SKM-1 treated with dmso at 0.1 percent for 144 hours (cell line): ENCODE data around the gene LYPD3.
A peak's percentile ranks its signal among the peaks of the same experiment; 100 is the strongest.
"Not testable (repeated sequence)": the region's sequence is repeated elsewhere in the genome, so short reads cannot be mapped to it uniquely, and the experiment has no call there.

ENCODE experiments used
- DNase-seq: peaks from one replicate; lab custom pipeline; 2025; ENCODE audit not compliant: unreplicated experiment; lab: John Stamatoyannopoulos, UW

The LYPD3 gene

GRCh38 chr19:43462785-43463380 is 2.5 kb downstream of the LYPD3 start:
- no peak for DNase-seq

DNA sequence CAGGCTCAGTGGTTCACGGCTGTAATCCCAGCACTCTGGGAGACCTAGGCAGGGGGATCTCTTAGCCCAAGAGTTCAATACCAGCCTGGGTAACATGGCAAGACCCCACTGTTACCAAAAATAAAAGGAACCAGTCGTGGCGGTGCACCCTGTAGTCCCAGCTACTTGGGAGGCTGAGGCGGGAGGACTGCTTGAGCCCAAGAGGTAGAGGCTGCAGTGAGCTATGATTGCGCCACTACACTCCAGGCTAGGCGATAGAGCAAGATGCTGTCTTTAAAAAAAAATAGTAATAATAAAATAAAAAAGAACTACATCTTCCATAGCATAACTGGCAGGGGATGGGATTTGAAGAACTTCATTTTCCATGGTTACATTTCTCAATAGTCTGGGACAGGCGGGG is 3.0 kb downstream of the LYPD3 start:
- DNase-seq, result no peak

DNA sequence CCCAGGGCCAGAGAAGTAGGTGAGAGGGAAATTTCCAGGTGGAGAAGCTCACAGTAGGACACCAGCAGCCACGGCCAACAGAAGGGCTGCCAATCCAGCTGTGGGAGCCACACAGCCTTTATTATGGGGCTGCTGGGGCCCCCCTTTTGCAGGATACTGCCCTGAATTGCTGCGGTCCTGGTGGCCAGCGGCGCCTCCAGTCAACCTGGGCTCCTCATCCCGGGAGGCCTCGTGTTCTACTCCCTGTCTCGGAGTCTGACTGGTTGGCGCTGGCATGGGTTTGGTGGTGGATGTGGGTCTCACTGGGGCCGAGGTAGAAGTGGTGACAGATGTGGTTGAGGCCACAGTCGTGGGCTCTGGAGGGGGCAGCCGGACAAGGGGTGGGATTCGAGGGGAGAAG is 4.1 kb downstream of the LYPD3 start:
- DNase-seq, result no peak

DNA sequence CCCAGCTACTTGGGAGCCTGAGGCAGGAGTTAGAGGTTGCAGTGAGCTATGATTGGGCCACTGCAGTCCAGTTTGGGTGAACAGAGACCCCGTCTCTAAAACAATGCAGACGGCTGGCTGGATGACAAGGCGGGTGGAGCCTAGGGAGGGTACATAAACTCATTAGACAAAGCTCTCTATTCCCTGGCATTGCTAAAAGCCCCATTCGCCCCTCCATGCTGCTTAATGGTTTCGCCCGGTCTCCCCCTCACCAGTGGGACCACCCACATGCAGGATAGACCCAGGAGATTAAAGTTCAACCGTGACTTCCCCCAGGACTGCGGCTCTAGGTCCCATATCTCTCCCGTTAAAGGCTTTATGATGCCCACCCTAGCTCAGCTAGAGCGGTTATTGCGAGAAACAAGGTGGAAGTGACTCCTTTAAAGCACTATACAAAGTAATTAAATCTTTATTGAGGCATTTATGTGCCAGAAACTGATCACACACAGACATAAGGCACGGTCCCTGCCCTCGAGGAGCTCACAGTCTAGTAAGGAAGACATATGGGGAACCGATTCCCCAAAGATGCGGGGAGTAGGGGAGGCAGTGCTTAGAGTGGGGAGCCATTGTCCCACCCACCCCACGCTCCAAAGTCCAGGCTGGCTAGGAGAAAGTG is 4.9 kb downstream of the LYPD3 start:
- DNase-seq, result no peak

DNA sequence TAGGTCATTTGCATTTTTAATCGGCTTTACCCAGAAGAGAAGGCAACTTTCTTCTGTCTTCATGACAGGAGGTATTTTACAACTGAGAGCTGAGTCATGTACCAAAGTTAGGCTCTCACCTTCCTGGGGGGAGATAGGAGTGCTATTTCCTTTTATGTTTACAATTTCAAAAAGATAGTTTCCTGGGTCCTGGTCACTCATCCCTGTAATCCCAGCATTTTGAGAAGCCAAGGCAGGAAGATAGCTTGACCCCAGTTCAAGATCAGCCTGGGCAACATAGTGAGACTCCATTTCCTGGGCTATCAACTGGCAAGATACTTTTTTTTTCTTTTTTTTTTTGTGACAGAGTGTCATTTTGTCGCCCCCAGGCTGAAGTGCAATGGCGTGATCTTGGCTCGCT is 7.6 kb downstream of the LYPD3 start:
- no peak for DNase-seq

DNA sequence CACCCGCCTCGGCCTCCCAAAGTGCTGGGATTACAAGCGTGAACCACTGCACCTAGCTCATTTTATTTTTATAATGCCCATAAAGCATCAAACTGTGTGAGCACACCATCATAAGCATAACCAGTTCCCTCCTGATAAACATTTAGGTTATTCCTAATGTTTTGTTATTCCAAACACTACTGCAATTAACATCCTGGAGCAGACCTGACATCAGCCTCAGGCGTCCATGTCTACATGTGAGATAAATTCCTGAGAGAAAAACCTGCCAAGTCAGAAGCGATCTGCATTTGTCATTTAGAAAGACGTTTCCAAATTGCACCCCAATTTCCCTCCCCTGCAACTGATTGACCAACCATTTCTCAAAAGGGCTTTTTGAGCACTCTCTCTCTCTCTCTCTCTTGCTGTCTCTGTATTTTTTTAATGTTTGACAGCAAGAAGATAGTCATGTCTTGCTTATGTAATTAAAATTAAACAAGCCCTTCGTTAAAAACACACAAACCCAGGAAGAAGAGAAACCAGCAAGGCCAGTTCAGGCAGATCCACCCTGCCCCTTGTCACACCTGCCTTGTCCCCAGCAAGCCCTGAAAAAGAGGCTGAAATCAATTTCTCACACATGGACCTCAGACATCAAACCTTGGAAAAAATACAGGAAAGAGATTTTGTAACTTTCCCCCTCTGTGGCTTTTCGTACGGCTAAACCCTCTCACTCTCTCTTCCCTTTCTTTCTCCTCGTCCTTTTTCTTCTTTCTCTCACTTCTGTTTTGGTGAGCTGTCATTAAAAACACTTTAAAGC is 9.9 kb downstream of the LYPD3 start:
- no peak for DNase-seq

- no peak for DNase-seq
These were observed 11.4 kb downstream of the LYPD3 start for GRCh38 chr19:43454031-43454430.

- DNase-seq, result no peak
These were observed 12.8 kb downstream of the LYPD3 start for GRCh38 chr19:43452582-43452981.

GRCh38 chr19:43450545-43450997 is 14.8 kb downstream of the LYPD3 start:
- DNase-seq, result no peak

DNA sequence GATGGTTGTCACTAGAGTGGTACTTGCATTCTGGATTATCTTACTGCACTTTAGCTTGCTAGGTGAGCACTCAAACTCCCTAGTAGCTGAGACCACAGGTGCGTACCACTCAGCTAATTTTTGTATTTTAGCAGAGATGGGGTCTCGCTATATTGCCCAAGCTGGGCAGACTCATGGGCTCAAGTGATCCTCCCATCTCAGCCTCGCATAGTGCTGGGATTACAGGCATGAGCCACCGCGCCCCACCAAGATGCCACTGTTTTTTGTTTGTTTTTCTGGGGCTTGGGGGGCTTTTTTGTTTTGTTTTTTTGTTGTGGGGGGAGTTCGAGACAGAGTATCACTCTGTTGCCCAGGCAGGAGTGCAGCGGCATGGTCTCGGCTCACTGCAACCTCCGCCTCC is 17.8 kb downstream of the LYPD3 start:
- no peak for DNase-seq

DNA sequence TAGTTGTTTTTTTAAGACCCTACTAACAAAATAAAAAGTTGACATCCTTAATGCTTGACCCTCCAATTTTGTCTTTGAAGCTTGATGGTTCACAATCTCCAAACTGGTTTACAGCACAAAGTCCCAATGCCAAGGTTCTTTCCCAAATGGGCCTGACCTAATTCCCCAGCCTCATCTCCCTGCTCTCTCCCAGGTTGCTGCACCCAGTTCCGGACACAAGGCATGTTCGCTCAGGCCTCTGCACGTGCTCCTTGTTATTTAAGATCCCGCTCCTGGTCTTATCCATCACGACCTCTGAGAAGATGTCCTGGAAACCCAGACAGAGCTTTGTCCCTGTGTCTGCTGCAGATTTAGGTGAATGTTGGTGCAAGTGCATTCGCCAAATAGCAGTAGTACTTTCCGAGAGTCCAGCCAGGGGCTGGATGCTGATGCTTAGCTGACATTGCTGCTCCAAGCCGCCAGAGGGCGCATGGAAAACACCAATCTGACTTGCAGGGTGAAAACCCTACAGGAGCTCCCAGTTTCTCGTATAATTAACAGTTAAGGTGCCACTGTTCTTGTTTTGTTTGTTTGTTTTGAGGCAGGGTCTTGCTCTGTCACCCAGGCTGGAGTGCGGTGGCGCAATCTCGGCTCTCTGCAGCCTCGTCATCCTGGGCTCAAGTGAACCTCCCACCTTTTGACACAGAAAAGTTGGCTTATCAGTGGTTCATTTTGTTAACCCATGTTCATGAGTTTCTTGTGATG is 18.5 kb downstream of the LYPD3 start:
- peak; percentile 10 for DNase-seq

DNA sequence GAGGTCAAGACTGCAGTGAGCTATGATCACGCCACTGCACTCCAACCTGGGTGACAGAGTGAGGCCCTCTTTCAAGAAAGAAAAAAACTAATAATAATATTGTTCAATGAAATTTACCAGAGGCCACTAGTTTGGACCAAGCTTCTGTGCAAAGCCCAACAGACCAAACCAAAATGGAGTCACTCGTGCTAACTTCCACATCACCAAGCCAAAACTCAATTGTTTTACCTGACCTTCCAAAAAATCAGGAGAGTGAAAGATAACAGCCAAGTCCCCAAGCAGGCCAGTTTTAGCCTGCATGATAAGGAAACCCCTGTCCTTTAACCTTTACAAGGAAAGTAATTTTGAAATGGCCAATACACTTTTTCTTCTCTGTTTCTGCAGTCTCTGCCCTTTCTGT is 20.0 kb downstream of the LYPD3 start:
- DNase-seq, result no peak

- DNase-seq, result no peak
These were observed 20.7 kb downstream of the LYPD3 start for GRCh38 chr19:43444531-43445287.

GRCh38 chr19:43444091-43444490 is 21.3 kb downstream of the LYPD3 start:
- not testable (repeated sequence) for DNase-seq

- no peak for DNase-seq
These were observed 23.7 kb downstream of the LYPD3 start for GRCh38 chr19:43441716-43442115.

DNA sequence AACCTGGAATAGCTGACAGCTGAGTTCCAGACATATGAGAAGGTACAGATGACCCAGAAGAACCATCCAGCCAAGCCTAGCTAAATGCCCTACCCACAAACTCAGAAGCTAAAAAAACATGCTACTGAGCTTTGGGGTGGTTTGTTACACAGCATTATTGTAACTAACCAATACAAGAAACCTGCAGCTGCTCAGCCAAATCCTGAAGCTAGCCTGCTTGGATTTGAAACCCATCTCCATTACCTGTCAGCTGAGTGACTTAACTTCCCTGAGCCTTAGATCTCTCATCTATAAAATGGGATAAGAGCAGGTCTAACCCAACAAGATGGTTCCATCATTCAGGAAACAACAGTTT is 25.7 kb downstream of the LYPD3 start:
- no peak for DNase-seq

- no peak for DNase-seq
These were observed 26.2 kb downstream of the LYPD3 start for GRCh38 chr19:43439032-43439708.

GRCh38 chr19:43438291-43439031 is 26.9 kb downstream of the LYPD3 start:
- DNase-seq, result no peak

- DNase-seq, result no peak
These were observed 27.7 kb downstream of the LYPD3 start for GRCh38 chr19:43437712-43438111.

- DNase-seq, result not testable (repeated sequence)
These were observed 28.1 kb downstream of the LYPD3 start for GRCh38 chr19:43437284-43437683.
